GM12878 (cell line): Measurements from ENCODE around the gene BTF3. TPM values are rescaled to one million over a fixed set of nuclear protein-coding genes. Genes with fewer than 3 reads are reported as not detected.
A peak's percentile ranks its signal among the peaks of the same experiment; 100 is the strongest.

Experiments used
- BACH1 ChIP-seq: fragments of 450-650 bp; IDR thresholded peaks from 2 replicates; pipeline ENCODE4 v1.6.1; 2017; ENCODE audit warnings: mild to moderate bottlenecking, borderline replicate concordance
- BCL11A ChIP-seq: IDR thresholded peaks from 2 replicates; pipeline ENCODE4 v1.6.1; 2011; ENCODE audit warnings: low read depth, low read length
- EED ChIP-seq: sonication (generic); IDR thresholded peaks from 2 replicates; pipeline ENCODE4 v1.6.1; 2016; ENCODE audit warnings: antibody characterized with exemption, low read depth
- FOXK2 ChIP-seq: fragments of 450-650 bp; IDR thresholded peaks from 2 replicates; pipeline ENCODE4 v1.6.1; 2017; ENCODE audit warnings: mild to moderate bottlenecking, moderate library complexity
- HDAC2 ChIP-seq: fragments of 200-600 bp; sonication (generic); IDR thresholded peaks from 2 replicates; pipeline ENCODE4 v1.6.1; 2017
- IRF3 ChIP-seq: fragments of 450-650 bp; IDR thresholded peaks from 2 replicates; pipeline ENCODE4 v1.6.1; 2014; ENCODE audit warnings: mild to moderate bottlenecking
- JUNB ChIP-seq: IDR thresholded peaks from 2 replicates; pipeline ENCODE4 v1.6.1; 2016; ENCODE audit warnings: antibody characterized with exemption, mild to moderate bottlenecking
- KAT2A ChIP-seq: conservative IDR thresholded peaks from 2 replicates; pipeline ENCODE4 v1.6.1; 2011; ENCODE audit warnings: low read depth, low read length; ENCODE audit not compliant: control insufficient read depth
- MTA2 ChIP-seq: fragments of 450-650 bp; IDR thresholded peaks from 2 replicates; pipeline ENCODE4 v1.6.1; 2016; ENCODE audit warnings: low read depth, mild to moderate bottlenecking, moderate library complexity
- MTA3 ChIP-seq: IDR thresholded peaks from 2 replicates; pipeline ENCODE4 v1.6.1; 2012; ENCODE audit warnings: low read length, inconsistent platforms, borderline replicate concordance
- MYC ChIP-seq: IDR thresholded peaks from 2 replicates; pipeline ENCODE4 v1.6.1; 2011; ENCODE audit warnings: mild to moderate bottlenecking, low read length, moderate library complexity, inconsistent platforms; ENCODE audit not compliant: insufficient read depth, insufficient replicate concordance, insufficient read length, severe bottlenecking
- NFXL1 ChIP-seq: fragments of 450-650 bp; IDR thresholded peaks from 2 replicates; pipeline ENCODE4 v1.6.1; 2017; ENCODE audit warnings: antibody characterized with exemption, mild to moderate bottlenecking, borderline replicate concordance
- NR2F1 ChIP-seq: fragments of 450-650 bp; conservative IDR thresholded peaks from 2 replicates; pipeline ENCODE4 v1.6.1; 2017; ENCODE audit warnings: mild to moderate bottlenecking
- PML ChIP-seq: IDR thresholded peaks from 2 replicates; pipeline ENCODE4 v1.6.1; 2012; ENCODE audit warnings: low read length, inconsistent platforms
- RAD21 ChIP-seq: IDR thresholded peaks from 2 replicates; pipeline ENCODE4 v1.6.1; 2011; ENCODE audit warnings: mild to moderate bottlenecking, low read depth, low read length, moderate library complexity; ENCODE audit not compliant: insufficient read depth
- RELA ChIP-seq: fragments of 450-650 bp; IDR thresholded peaks from 2 replicates; pipeline ENCODE4 v1.8.0; 2014; ENCODE audit warnings: borderline replicate concordance; ENCODE audit not compliant: partially characterized antibody
- REST ChIP-seq: IDR thresholded peaks from 2 replicates; pipeline ENCODE4 v1.6.1; 2012; ENCODE audit warnings: mild to moderate bottlenecking, low read depth, low read length
- RFX5 ChIP-seq: IDR thresholded peaks from 2 replicates; pipeline ENCODE4 v1.6.1; 2011; ENCODE audit warnings: low read depth, low read length, improper control_type of control experiment
- SIX5 ChIP-seq: IDR thresholded peaks from 2 replicates; pipeline ENCODE4 v1.6.1; 2011; ENCODE audit warnings: mild to moderate bottlenecking, low read depth, low read length, moderate library complexity; ENCODE audit not compliant: severe bottlenecking
- SPI1 ChIP-seq: IDR thresholded peaks from 2 replicates; pipeline ENCODE4 v1.6.1; 2011; ENCODE audit warnings: low read depth, mild to moderate bottlenecking, low read length, moderate library complexity, borderline replicate concordance; ENCODE audit not compliant: insufficient read depth
- TBL1XR1 ChIP-seq: IDR thresholded peaks from 2 replicates; pipeline ENCODE4 v1.6.1; 2012; ENCODE audit warnings: low read depth, low read length, improper control_type of control experiment
- ZBTB4 ChIP-seq: fragments of 450-650 bp; formaldehyde crosslinking; IDR thresholded peaks from 2 replicates; pipeline ENCODE4 v1.4.0; 2022; ENCODE audit warnings: mild to moderate bottlenecking, moderate library complexity
- ZSCAN29 ChIP-seq: fragments of 450-650 bp; IDR thresholded peaks from 2 replicates; pipeline ENCODE4 v1.6.1; 2017; ENCODE audit warnings: mild to moderate bottlenecking, moderate library complexity
- polyA plus RNA-seq, 11 experiments: library from polyadenylated mRNA; depleted of rRNA in 4 of 11; unstranded in 6 of 11; stranded (reverse) in 5 of 11; fragments of >200 nt; fragmentation: Nextera tagmentation in 4 of 11; fragmentation: Illumina TruSeq in 1 of 11; extraction: Ambion mirVana in 4 of 11; extraction: Trizol in 1 of 11; gene quantifications; 1 replicate in 1 of 11; 2 replicates in 10 of 11; pipeline versions ENCODE4 v1.2.1 to v1.2.3, GENCODE V29; 2011 to 2016; ENCODE audit warnings: inconsistent platforms in 2 of 11, missing spikeins in 2 of 11, low read depth in 1 of 11
- total RNA-seq, 4 experiments: library from RNA; depleted of rRNA in 3 of 4; stranded (reverse); fragments of >200 nt in 3 of 4; fragmentation: Illumina TruSeq in 1 of 4; extraction: Trizol in 1 of 4; gene quantifications; 2 replicates each; pipeline versions ENCODE4 v1.2.1 to v1.2.3, GENCODE V29; 2013 to 2021

The BTF3 gene
- total and polyA plus RNA-seq, 10 of the 15 experiments (the other 5 are each of a cell fraction or from before 2014, with no cell fraction given) = 492 to 1,650 (median 904) TPM

- TF ChIP-seq REST (peak; percentile 72), RFX5 (peak; percentile 22; the same call in 1 of the 2 replicates), KAT2A (no peak), HDAC2 (no peak), FOXK2 (no peak), MTA2 (0 out of 2 replicates have a peak, but pooled peaks have one; percentile 18), MTA3 (no peak; the same call in 1 of the 2 replicates), EED (0 out of 2 replicates have a peak, but pooled peaks have one; percentile 45), JUNB (no peak), NFXL1 (no peak), RAD21 (no peak), ZSCAN29 (no peak), IRF3 (no peak), NR2F1 (0 out of 2 replicates have a peak, but pooled peaks have one; percentile 17), SPI1 (peak; percentile 55; the same call in 1 of the 2 replicates), MYC (peak; percentile 88), SIX5 (no peak), RELA (peak; percentile 67), ZBTB4 (CRISPR knock-in tag) (no peak), BACH1 (peak; percentile 71), BCL11A (no peak), PML (peak; percentile 56; the same call in 1 of the 2 replicates), TBL1XR1 (no peak)
Measured at GRCh38 chr5:73498057-73498992, at the start of gene BTF3 (continued).
